IPS-15b (cell line): ENCODE measurements around the gene RNU2-1.

Experiments
- H3K27me3 ChIP-seq: one replicate; pipeline ENCODE4 v1.6.1; 2013; ENCODE audit warnings: low read length; ENCODE audit not compliant: control insufficient read depth, insufficient read depth
- H3K36me3 ChIP-seq: one replicate; pipeline ENCODE4 v1.6.1; 2013; ENCODE audit warnings: low read length; ENCODE audit not compliant: control insufficient read depth, insufficient read depth
- H3K4me1 ChIP-seq: one replicate; pipeline ENCODE4 v1.6.1; 2013; ENCODE audit warnings: mild to moderate bottlenecking, low read length; ENCODE audit not compliant: control insufficient read depth, insufficient read depth
- H3K4me3 ChIP-seq: one replicate; pipeline ENCODE4 v1.5.1; 2013; ENCODE audit warnings: low read depth, low read length
- H3K9ac ChIP-seq: one replicate; pipeline ENCODE4 v1.6.1; 2013; ENCODE audit warnings: low read depth, mild to moderate bottlenecking, low read length
- H3K9me3 ChIP-seq: one replicate; pipeline ENCODE4 v1.6.1; 2013; ENCODE audit warnings: mild to moderate bottlenecking, low read length; ENCODE audit not compliant: control insufficient read depth, insufficient read depth

Gene RNU2-1

GRCh38 chr17:43226393-43226792 is 7.4 kb downstream of the RNU2-1 start:
- H3K36me3 ChIP-seq: no peaks in the 10 kb centered on the region
- no peak overlapping the region for H3K9ac ChIP-seq
- H3K4me3 ChIP-seq: no peak overlapping the region
- no peaks in the 10 kb centered on the region for H3K4me1 ChIP-seq
- H3K9me3 ChIP-seq: no peaks in the 10 kb centered on the region
- no peaks in the 10 kb centered on the region for H3K27me3 ChIP-seq

DNA sequence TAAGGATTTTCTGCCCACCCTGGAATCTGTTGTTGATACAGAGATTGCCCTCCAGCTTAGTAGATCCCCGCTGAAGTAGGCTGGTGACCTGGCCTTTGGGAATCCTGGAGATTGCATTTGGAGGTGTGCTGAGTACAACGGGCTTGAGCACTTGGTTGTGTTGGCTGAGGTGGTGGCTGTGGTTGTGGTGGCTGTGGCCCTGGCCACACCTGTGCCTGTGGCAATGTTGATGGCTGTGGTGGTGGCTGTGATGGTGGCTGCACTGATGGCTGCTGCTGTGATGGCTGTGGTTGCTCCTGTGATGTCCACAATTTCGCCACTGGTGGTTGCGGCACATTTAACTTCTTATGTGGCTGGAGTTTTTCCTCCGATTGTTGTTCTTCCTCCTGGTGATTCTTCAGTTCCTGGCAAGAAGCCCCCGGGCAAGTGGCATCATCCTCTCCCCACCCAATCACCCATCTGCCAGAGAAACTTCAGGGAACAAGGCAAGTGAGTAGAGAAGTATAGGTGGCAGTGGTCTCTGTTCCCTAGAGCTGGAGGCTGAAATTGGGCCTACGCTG is 9.6 kb downstream of the RNU2-1 start:
- Histone ChIP-seq H3K4me3 (no peak overlapping the region), H3K27me3 (no peaks in the 10 kb centered on the region)

DNA sequence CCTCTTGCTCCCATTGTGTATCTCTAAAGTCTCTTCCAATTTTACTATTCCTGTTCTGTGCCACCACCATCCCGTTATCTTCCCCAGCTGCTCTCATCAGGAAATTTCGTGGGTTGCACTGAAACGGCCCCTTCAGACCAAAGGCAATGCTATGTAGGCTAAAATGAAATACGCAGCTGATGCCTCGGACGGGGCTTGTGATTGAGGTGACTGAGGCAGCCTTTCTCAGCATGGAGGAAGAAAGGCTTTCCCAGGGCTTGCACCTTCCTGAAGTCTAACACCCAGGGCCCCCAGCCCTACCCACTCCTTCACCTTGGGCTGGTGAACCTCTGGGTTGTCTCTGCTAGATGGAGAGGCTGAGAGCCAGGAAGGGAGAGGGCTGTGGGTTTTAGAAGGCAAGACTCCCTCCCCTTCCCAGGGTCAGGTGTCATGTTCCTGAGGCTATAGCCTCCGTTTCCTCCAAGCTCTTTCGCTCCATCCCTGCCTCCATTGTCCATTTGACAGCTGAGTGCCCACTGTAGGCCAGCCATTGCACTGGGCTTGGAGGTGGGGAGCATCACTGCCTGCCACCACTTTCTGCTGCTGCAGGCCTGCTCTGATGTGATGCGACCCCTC is 13.2 kb downstream of the RNU2-1 start:
- Histone ChIP-seq H3K4me1 (no peaks in the 10 kb centered on the region), H3K9ac (no peak overlapping the region), H3K4me3 (no peak overlapping the region)

More for the DNA sequence above, 9.6 kb downstream of the RNU2-1 start:
- Histone ChIP-seq H3K9ac (no peak overlapping the region), H3K36me3 (peaks cover 3% of the 10 kb centered on the region), H3K9me3 (no peaks in the 10 kb centered on the region), H3K4me1 (no peaks in the 10 kb centered on the region)

GRCh38 chr17:43219746-43220380 is 13.9 kb downstream of the RNU2-1 start:
- H3K9me3 ChIP-seq: no peaks in the 10 kb centered on the region
- peaks cover 3% of the 10 kb centered on the region for H3K36me3 ChIP-seq

More for the DNA sequence above, 13.2 kb downstream of the RNU2-1 start:
- peaks cover 3% of the 10 kb centered on the region for H3K36me3 ChIP-seq
- H3K9me3 ChIP-seq: no peaks in the 10 kb centered on the region
- H3K27me3 ChIP-seq: no peaks in the 10 kb centered on the region

GRCh38 chr17:43219001-43219400 is 14.8 kb downstream of the RNU2-1 start:
- Histone ChIP-seq H3K9me3 (no peaks in the 10 kb centered on the region), H3K36me3 (peaks cover 3% of the 10 kb centered on the region), H3K4me1 (no peaks in the 10 kb centered on the region), H3K4me3 (no peak overlapping the region), H3K9ac (no peak overlapping the region), H3K27me3 (no peaks in the 10 kb centered on the region)

More at GRCh38 chr17:43219746-43220380, 13.9 kb downstream of the RNU2-1 start:
- Histone ChIP-seq H3K4me3 (no peak overlapping the region), H3K4me1 (no peaks in the 10 kb centered on the region), H3K27me3 (no peaks in the 10 kb centered on the region), H3K9ac (no peak overlapping the region)

GRCh38 chr17:43217614-43218087 is 16.1 kb downstream of the RNU2-1 start:
- Histone ChIP-seq H3K4me3 (no peak overlapping the region), H3K9ac (no peak overlapping the region), H3K36me3 (peaks cover 3% of the 10 kb centered on the region), H3K4me1 (peaks cover 1% of the 10 kb centered on the region), H3K9me3 (no peaks in the 10 kb centered on the region), H3K27me3 (no peaks in the 10 kb centered on the region)

DNA sequence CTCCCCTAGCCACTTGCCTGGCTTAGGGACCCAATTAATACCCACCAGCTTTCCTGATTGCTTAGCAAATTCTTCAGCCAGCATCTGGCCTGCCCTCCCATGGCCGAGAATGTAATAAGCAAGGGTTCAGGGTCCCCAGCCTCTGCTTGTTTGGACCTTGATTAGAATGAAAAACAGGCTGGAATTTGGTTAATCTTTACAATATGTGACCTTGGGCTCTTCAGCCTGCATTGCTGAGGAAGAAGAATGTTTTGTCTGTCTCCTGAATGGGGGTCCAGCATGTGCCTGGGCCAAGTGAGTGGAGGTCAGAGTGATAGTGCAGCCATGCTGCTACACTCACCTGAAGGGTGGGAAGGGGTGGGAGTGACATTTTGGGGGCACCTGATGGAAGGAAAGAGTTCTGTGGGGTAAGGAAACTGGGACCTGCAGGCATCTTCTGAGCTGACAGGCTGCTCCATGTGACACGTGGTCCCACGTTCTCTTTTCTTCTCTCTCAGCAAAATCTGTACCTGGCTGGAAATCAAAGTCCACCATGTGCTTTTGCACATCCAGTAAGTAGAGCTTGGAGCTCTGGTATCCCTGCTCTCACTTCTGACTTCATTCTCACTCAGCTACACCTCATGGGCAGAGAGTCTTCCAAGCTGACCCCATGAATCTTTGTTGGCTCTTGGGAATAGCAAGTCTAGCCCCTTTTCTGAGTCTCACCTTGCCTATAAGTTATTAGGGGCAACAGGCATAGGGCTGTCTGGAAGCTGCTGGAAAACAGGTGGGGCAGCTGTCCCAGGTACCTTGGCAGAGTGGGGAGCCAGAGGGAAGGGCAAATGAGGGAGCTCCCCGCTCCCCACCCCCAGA is 16.8 kb downstream of the RNU2-1 start:
- Histone ChIP-seq H3K4me3 (no peak overlapping the region), H3K4me1 (peaks cover 5% of the 10 kb centered on the region), H3K9ac (no peak overlapping the region), H3K36me3 (peaks cover 3% of the 10 kb centered on the region), H3K27me3 (no peaks in the 10 kb centered on the region), H3K9me3 (no peaks in the 10 kb centered on the region)

- no peak overlapping the region for H3K4me3 ChIP-seq
- no peaks in the 10 kb centered on the region for H3K27me3 ChIP-seq
- peaks cover 5% of the 10 kb centered on the region for H3K4me1 ChIP-seq
- no peak overlapping the region for H3K9ac ChIP-seq
- no peaks in the 10 kb centered on the region for H3K9me3 ChIP-seq
- peaks cover 3% of the 10 kb centered on the region for H3K36me3 ChIP-seq
Observed at GRCh38 chr17:43216369-43216761, 17.4 kb downstream of the RNU2-1 start.

- H3K9ac ChIP-seq: no peak overlapping the region
- peaks cover 5% of the 10 kb centered on the region for H3K4me1 ChIP-seq
- H3K9me3 ChIP-seq: no peaks in the 10 kb centered on the region
- no peaks in the 10 kb centered on the region for H3K36me3 ChIP-seq
- no peaks in the 10 kb centered on the region for H3K27me3 ChIP-seq
- no peak overlapping the region for H3K4me3 ChIP-seq
Observed at GRCh38 chr17:43215341-43215740, 18.4 kb downstream of the RNU2-1 start.

- H3K4me1 ChIP-seq: peaks cover 5% of the 10 kb centered on the region
- H3K36me3 ChIP-seq: no peaks in the 10 kb centered on the region
- H3K27me3 ChIP-seq: no peaks in the 10 kb centered on the region
- H3K4me3 ChIP-seq: no peak overlapping the region
- no peak overlapping the region for H3K9ac ChIP-seq
- H3K9me3 ChIP-seq: no peaks in the 10 kb centered on the region
Observed at GRCh38 chr17:43213545-43213944, 20.2 kb downstream of the RNU2-1 start.

DNA sequence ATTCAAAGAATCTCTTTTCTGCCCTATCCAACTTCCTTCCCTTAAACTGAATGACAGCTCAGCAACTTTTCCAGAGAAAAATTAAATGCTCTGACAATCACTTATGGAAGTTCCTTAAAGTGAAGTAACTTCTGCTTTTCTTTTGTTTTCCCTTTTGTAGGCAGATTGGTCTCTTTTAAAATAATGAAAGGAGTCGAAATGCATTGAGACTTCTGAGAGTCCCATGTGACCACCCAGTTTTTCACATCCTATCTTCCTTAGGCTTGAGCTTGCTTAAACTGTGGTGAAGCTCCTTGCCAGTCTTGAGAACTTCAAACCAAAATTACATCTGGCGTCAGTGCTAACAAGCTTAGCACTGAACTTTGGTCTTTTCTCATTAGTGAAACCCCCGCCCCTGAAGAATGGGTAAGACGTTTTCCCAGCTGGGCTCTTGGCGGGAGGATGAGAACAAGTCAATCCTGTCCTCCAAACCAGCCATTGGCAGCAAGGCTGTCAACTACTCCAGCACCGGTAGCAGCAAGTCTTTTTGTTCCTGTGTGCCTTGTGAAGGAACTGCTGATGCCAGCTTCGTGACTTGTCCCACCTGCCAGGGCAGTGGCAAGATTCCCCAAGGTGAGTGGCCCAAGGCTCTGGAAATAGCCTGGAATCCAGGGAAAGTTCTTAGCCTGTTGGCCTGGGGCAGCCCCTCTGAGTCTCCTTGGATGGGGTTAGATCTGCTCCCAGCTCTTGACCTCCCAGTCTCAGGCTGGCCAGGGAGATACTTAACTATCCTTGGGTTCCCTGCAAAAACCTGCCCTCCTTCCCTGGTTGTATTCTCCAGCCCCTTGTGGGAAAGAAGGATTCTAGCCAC is 20.9 kb downstream of the RNU2-1 start:
- H3K4me3 ChIP-seq: peak overlapping the region; percentile 81
- peaks cover 5% of the 10 kb centered on the region for H3K4me1 ChIP-seq
- H3K9me3 ChIP-seq: no peaks in the 10 kb centered on the region
- H3K27me3 ChIP-seq: no peaks in the 10 kb centered on the region
- H3K9ac ChIP-seq: peak overlapping the region; percentile 83
- no peaks in the 10 kb centered on the region for H3K36me3 ChIP-seq
